Endothelial cell of umbilical vein (primary cell): ENCODE measurements around the gene C19orf25. TPM values are rescaled to one million over a fixed set of nuclear protein-coding genes. Genes with fewer than 3 reads are reported as not detected.

ENCODE experiments used
- BruUV-seq: library from RNA; stranded (reverse); fragments of 400-500 nt; replicated peaks from 2 replicates; lab custom pipeline; 2021; lab: Mats Ljungman, UMichigan
- CTCF ChIA-PET: fragments of 300-600, 350-600 bp; sonication (Branson Sonifier 250); formaldehyde crosslinking; loops from one replicate; lab custom pipeline; 2021; ENCODE audit warnings: antibody characterized with exemption, inconsistent platforms; lab: Charles Lee
- POLR2A ChIA-PET: fragments of 300-600, 350-600 bp; sonication (Branson Sonifier 250); formaldehyde crosslinking; loops from one replicate; lab custom pipeline; 2021; ENCODE audit warnings: antibody characterized with exemption, inconsistent platforms; lab: Charles Lee
- DNase-seq: peaks from one replicate; pipeline ENCODE4 v3.0.0-alpha.2; 2011; ENCODE audit warnings: low read depth, low spot score
- FAIRE-seq: peaks from 2 replicates; lab custom pipeline; 2011; peaks lifted over from hg19 to GRCh38; lab: Jason Lieb, UNC
- H2AFZ ChIP-seq: 2 replicates; pipeline ENCODE4 v1.6.0; 2012; ENCODE audit warnings: low read depth, low read length, control low read depth, inconsistent platforms
- H3K27ac ChIP-seq: 2 replicates; pipeline ENCODE4 v1.5.1; 2011; ENCODE audit warnings: low read depth, mild to moderate bottlenecking, control low read depth, low read length, moderate library complexity; ENCODE audit not compliant: insufficient read depth
- H3K27me3 ChIP-seq, 2 experiments: 2 replicates each; pipeline versions ENCODE4 v1.6.0 to v1.6.1; 2011; ENCODE audit warnings: low read length in 2 of 2, mixed read lengths in 1 of 2; ENCODE audit not compliant: control insufficient read depth in 2 of 2, insufficient read depth in 2 of 2
- H3K36me3 ChIP-seq, 2 experiments: 2 replicates in 1 of 2; 3 replicates in 1 of 2; pipeline ENCODE4 v1.5.1; 2011; ENCODE audit warnings: low read length in 2 of 2, mild to moderate bottlenecking in 1 of 2, moderate library complexity in 1 of 2; ENCODE audit not compliant: control insufficient read depth in 2 of 2, insufficient read depth in 2 of 2; ENCODE audit errors: extremely low read depth in 1 of 2
- H3K4me1 ChIP-seq: 3 replicates; pipeline ENCODE4 v1.5.1; 2011; ENCODE audit warnings: mild to moderate bottlenecking, low read length; ENCODE audit not compliant: control insufficient read depth, insufficient read depth; ENCODE audit errors: extremely low read depth
- H3K4me2 ChIP-seq: 2 replicates; pipeline ENCODE4 v1.6.1; 2011; ENCODE audit warnings: low read length, control low read depth, mixed read lengths; ENCODE audit not compliant: insufficient read depth
- H3K4me3 ChIP-seq, 3 experiments: fragments of 200-600 bp in 1 of 3; sonication (generic), shearing (Covaris generic) in 1 of 3; replicated peaks in 1 of 3; 2 replicates each; pipeline ENCODE4 v1.5.1; 2011 to 2016; ENCODE audit warnings: control low read depth in 3 of 3, low read length in 3 of 3, mild to moderate bottlenecking in 2 of 3, inconsistent platforms in 1 of 3, low read depth in 1 of 3, moderate library complexity in 1 of 3; ENCODE audit not compliant: insufficient read depth in 1 of 3
- H3K79me2 ChIP-seq: 2 replicates; pipeline ENCODE4 v1.6.0; 2012; ENCODE audit warnings: low read length, inconsistent platforms; ENCODE audit not compliant: control insufficient read depth, insufficient read depth
- H3K9ac ChIP-seq: replicated peaks from 2 replicates; pipeline ENCODE3; 2011; ENCODE audit warnings: low read length, control low read depth; ENCODE audit not compliant: insufficient read depth; ENCODE audit errors: extremely low read depth
- H3K9me1 ChIP-seq: replicated peaks from 3 replicates; pipeline ENCODE4 v1.6.0; 2011; ENCODE audit warnings: mild to moderate bottlenecking, low read length; ENCODE audit not compliant: control insufficient read depth, insufficient read depth; ENCODE audit errors: extremely low read depth
- H3K9me3 ChIP-seq: replicated peaks from 2 replicates; pipeline ENCODE4 v1.5.1; 2012; ENCODE audit warnings: low read length, inconsistent platforms; ENCODE audit not compliant: control insufficient read depth, insufficient read depth
- H4K20me1 ChIP-seq: replicated peaks from 2 replicates; pipeline ENCODE3; 2011; ENCODE audit warnings: mild to moderate bottlenecking, low read length; ENCODE audit not compliant: control insufficient read depth, insufficient read depth; ENCODE audit errors: extremely low read depth
- CTCF ChIP-seq, 2 donors: IDR thresholded peaks; 1 replicate in 1 of 2; 2 replicates in 1 of 2; pipeline ENCODE4 v1.5.1; 2011; ENCODE audit warnings: low read length in 2 of 2, mild to moderate bottlenecking in 2 of 2, moderate library complexity in 2 of 2, control low read depth in 1 of 2, inconsistent platforms in 1 of 2, low read depth in 1 of 2; ENCODE audit not compliant: insufficient read depth in 1 of 2; ENCODE audit errors: extremely low read depth in 1 of 2
- POLR2A ChIP-seq: IDR thresholded peaks from 2 replicates; pipeline ENCODE4 v1.6.1; 2012; ENCODE audit warnings: low read depth, mild to moderate bottlenecking, control low read depth, low read length
- dilution Hi-C: fragments of 300-500 bp; cut with MboI; formaldehyde crosslinking; loops from one replicate; pipeline ENCODE4 v1.15.0; 2019; ENCODE audit warnings: low sequenced_read_pairs; ENCODE audit not compliant: extremely low pct_ligation_motif_present
- intact Hi-C: fragments of 100-400 bp; cut with micrococcal nuclease; formaldehyde crosslinking; loops from one replicate; pipeline ENCODE4 v1.10.0; 2022
- polyA plus RNA-seq, 4 experiments: library from polyadenylated mRNA; depleted of rRNA in 3 of 4; stranded (reverse) in 3 of 4; unstranded in 1 of 4; fragments of >200 nt; gene quantifications; 2 replicates each; pipeline versions ENCODE4 v1.2.1 to v1.2.3, GENCODE V29; 2011 to 2012; ENCODE audit warnings: missing spikeins in 1 of 4
- total RNA-seq: library from RNA; stranded (reverse); gene quantifications from 2 replicates; pipeline ENCODE4 v1.2.3, GENCODE V29; 2021

C19orf25 gene
- total and polyA plus RNA-seq, 2 donors (not counting 3 experiments of a cell fraction or from before 2014, with no cell fraction given): 28.0 to 34.6 TPM

GRCh38 chr19:1513499-1514294 lies 34.7 kb upstream of the C19orf25 start:
- H3K4me1 ChIP-seq: no peaks in the 10 kb centered on the region
- intact Hi-C loops: loop anchor here (5.0 kb wide), 1 partner anchor 231 kb away; no protein-coding TSS in a partner anchor
- POLR2A ChIA-PET: no interaction called here
- no peak overlapping the region for H3K27ac ChIP-seq
- H2AFZ ChIP-seq: no peak overlapping the region
- H3K4me3 ChIP-seq: no peak overlapping the region
- CTCF ChIA-PET: interaction anchor here (0.6 to 1.3 kb wide), 5 partner anchors 11 to 234 kb away, joined by 3 to 5 read pairs (median 4); no protein-coding TSS in a partner anchor
- dilution Hi-C loops: no loop called here
- no TSS peak for BruUV-seq
- TF ChIP-seq CTCF (IDR thresholded peaks at IDR 0.05; ENCODE audit: extremely low read depth in 1 of 2, insufficient read depth in 1 of 2, low read depth in 1 of 2, low read length in 2 of 2) (peak; percentile 40 to 70), POLR2A (no peak)
- H4K20me1 ChIP-seq: no peaks in the 10 kb centered on the region
- H3K9me3 ChIP-seq: no peaks in the 10 kb centered on the region
- FAIRE-seq (no peak), DNase-seq (no peak)
- H3K79me2 ChIP-seq: no peaks in the 10 kb centered on the region
- no peaks in the 10 kb centered on the region for H3K36me3 ChIP-seq
- no peak overlapping the region for H3K9ac ChIP-seq
- H3K9me1 ChIP-seq: no peaks in the 10 kb centered on the region
- peaks cover 5 to 8% of the 10 kb centered on the region in 2 experiments for H3K27me3 ChIP-seq
- no peak overlapping the region for H3K4me2 ChIP-seq
